ENCODE measurements around the gene TIMM23. TPM values are rescaled to one million over a fixed set of nuclear protein-coding genes. Genes with fewer than 3 reads are reported as not detected.

TIMM23 gene
- total RNA-seq, 1 donor from 2014 or later: 56.0 TPM

DNA sequence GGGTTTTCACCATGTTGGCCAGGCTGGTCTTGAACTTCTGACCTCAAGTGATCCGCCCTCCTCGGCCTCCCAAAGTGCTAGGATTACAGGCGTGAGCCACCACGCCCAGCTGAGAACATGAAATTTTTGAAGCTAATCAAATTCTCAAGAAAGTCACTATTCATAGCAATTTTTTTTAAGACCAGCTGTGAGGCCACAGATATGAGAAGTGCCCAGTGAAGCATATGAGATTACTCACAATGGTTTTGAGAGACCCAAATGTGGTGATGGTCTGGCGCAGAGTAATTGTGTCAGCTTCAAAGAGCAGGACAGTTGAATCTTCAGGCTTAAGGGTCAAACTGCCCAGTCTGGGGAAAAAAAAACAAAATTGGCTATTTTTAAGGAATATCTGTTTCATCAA lies 41.9 kb downstream of the TIMM23 start:
- DNase-seq: no peak
- Mint-ChIP-seq H3K9me3 (ENCODE audit: unreplicated experiment) (no peaks in the 10 kb centered on the region), H3K27ac (ENCODE audit: unreplicated experiment) (no peak overlapping the region), H3K4me3 (ENCODE audit: unreplicated experiment) (no peak overlapping the region), H3K36me3 (ENCODE audit: unreplicated experiment) (no peaks in the 10 kb centered on the region), H3K4me1 (ENCODE audit: low read depth, unreplicated experiment) (peaks cover 2% of the 10 kb centered on the region), H3K27me3 (ENCODE audit: unreplicated experiment) (no peaks in the 10 kb centered on the region)
- TF ChIP-seq CTCF (IDR thresholded peaks at IDR 0.05; ENCODE audit: partially characterized antibody, unreplicated experiment): no peak

- Mint-ChIP-seq H3K4me3 (ENCODE audit: unreplicated experiment) (no peak overlapping the region), H3K36me3 (ENCODE audit: unreplicated experiment) (no peaks in the 10 kb centered on the region), H3K4me1 (ENCODE audit: low read depth, unreplicated experiment) (peaks cover 8% of the 10 kb centered on the region), H3K27ac (ENCODE audit: unreplicated experiment) (no peak overlapping the region), H3K9me3 (ENCODE audit: unreplicated experiment) (no peaks in the 10 kb centered on the region), H3K27me3 (ENCODE audit: unreplicated experiment) (no peaks in the 10 kb centered on the region)
- DNase-seq: no peak
- no peak for TF ChIP-seq CTCF (IDR thresholded peaks at IDR 0.05; ENCODE audit: partially characterized antibody, unreplicated experiment)
These were observed 42.6 kb downstream of the TIMM23 start for GRCh38 chr10:46014683-46015405.

DNA sequence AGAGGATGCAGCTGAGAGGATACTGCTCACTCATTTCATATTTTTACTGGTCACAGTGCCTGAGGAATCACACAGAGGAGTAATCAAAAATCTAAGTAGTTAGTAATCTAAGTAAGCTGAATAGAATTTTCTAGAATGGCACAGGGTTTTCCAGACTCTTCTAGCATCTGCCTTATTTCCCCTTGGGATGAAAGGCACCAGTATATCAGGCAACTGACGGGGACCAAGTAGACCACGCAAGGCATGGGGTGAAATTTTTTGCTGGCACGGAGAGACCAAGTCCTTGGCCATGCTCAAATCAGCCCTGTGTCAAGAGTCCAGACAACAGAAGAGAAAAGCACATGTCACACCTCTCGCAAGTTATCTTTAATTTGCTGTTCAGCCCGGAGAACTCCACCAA lies 43.9 kb downstream of the TIMM23 start:
- peaks cover 12% of the 10 kb centered on the region for H3K4me1 Mint-ChIP-seq (ENCODE audit: low read depth, unreplicated experiment)
- H3K4me3 Mint-ChIP-seq (ENCODE audit: unreplicated experiment): no peak overlapping the region
- no peak for TF ChIP-seq CTCF (IDR thresholded peaks at IDR 0.05; ENCODE audit: partially characterized antibody, unreplicated experiment)
- H3K27ac Mint-ChIP-seq (ENCODE audit: unreplicated experiment): no peak overlapping the region
- no peaks in the 10 kb centered on the region for H3K9me3 Mint-ChIP-seq (ENCODE audit: unreplicated experiment)
- H3K27me3 Mint-ChIP-seq (ENCODE audit: unreplicated experiment): no peaks in the 10 kb centered on the region
- no peaks in the 10 kb centered on the region for H3K36me3 Mint-ChIP-seq (ENCODE audit: unreplicated experiment)
- no peak for DNase-seq

DNA sequence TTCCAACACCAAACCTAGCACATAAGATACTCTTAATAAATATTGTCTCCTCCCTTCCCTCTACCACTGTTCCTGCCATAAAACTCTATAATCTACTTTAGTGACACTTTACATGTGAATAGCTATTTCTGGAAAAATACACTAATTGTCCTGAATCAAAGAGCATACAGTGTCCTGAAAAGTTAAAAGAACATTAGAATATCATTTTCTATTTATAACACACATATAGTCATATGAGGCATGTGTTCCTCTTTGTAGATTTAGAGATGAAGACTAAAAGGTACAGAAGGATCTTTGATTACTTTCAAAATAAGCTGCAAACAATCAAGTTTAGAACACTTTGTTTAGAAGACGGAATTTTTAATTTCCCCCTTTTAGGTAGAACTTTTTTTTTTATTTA lies 44.5 kb downstream of the TIMM23 start:
- no peak for TF ChIP-seq CTCF (IDR thresholded peaks at IDR 0.05; ENCODE audit: partially characterized antibody, unreplicated experiment)
- DNase-seq: no peak
- Mint-ChIP-seq H3K27me3 (ENCODE audit: unreplicated experiment) (no peaks in the 10 kb centered on the region), H3K4me1 (ENCODE audit: low read depth, unreplicated experiment) (peaks cover 12% of the 10 kb centered on the region), H3K9me3 (ENCODE audit: unreplicated experiment) (no peaks in the 10 kb centered on the region), H3K4me3 (ENCODE audit: unreplicated experiment) (no peak overlapping the region), H3K27ac (ENCODE audit: unreplicated experiment) (no peak overlapping the region), H3K36me3 (ENCODE audit: unreplicated experiment) (no peaks in the 10 kb centered on the region)

- no peak overlapping the region for H3K4me3 Mint-ChIP-seq (ENCODE audit: unreplicated experiment)
- H3K4me1 Mint-ChIP-seq (ENCODE audit: low read depth, unreplicated experiment): peaks cover 14% of the 10 kb centered on the region
- DNase-seq: no peak
- H3K27ac Mint-ChIP-seq (ENCODE audit: unreplicated experiment): no peak overlapping the region
- H3K27me3 Mint-ChIP-seq (ENCODE audit: unreplicated experiment): peaks cover 2% of the 10 kb centered on the region
- no peaks in the 10 kb centered on the region for H3K36me3 Mint-ChIP-seq (ENCODE audit: unreplicated experiment)
- H3K9me3 Mint-ChIP-seq (ENCODE audit: unreplicated experiment): no peaks in the 10 kb centered on the region
- TF ChIP-seq CTCF (IDR thresholded peaks at IDR 0.05; ENCODE audit: partially characterized antibody, unreplicated experiment): no peak
These were observed 45.4 kb downstream of the TIMM23 start for GRCh38 chr10:46017733-46018132.

Measured in glutamatergic neuron (in vitro differentiated cells).